ENCODE data around the gene RERE. TPM values are rescaled to one million over a fixed set of nuclear protein-coding genes. Genes with fewer than 3 reads are reported as not detected.

Gene RERE
- total RNA-seq, 1 donor from 2014 or later = 64.6 TPM

DNA sequence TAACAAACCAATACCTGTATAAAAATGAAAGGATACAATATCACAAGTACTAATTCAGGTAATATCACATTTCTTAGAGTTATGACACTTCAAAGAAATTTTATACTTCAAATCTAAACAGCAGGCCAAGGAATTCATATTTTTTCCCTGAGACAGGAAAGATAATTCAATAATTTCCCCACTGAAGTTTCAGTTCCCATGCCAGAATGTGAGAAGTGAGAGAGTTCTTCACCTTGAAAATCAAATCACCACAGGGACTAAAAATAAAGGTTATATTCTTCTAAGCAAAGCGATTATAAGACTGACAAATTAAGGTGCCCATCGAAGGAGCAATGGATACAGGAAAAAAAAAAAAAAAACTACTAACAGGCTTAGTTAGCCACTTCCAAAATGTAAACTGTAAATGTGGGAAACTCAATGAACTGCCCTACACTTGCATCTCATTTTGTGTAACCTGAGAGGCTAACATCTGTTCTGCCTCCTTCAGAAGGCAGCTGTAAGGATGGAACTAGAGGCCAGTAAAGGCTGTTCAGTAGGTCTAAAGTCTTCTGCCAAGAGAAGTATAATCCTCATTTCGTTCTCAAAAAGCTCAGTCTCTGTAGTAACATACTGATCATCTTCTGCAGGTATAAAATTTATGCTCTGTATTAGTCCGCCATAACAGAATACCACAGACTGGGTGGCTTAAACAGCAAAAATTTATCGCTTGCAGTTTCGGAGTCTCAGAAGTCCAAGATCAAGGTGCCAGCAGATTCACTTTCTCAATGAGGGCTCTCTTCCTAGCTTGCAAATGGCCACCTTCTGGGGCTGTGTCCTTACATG is 127.8 kb downstream of the RERE start:
- H3K36me3 ChIP-seq = no peaks in the 10 kb centered on the region
- H3K4me3 ChIP-seq = no peak overlapping the region
- no peaks in the 10 kb centered on the region for H3K4me1 ChIP-seq
- intact Hi-C loops (cut with DNase I) = no loop called here
- TF ChIP-seq, protein P1, sequence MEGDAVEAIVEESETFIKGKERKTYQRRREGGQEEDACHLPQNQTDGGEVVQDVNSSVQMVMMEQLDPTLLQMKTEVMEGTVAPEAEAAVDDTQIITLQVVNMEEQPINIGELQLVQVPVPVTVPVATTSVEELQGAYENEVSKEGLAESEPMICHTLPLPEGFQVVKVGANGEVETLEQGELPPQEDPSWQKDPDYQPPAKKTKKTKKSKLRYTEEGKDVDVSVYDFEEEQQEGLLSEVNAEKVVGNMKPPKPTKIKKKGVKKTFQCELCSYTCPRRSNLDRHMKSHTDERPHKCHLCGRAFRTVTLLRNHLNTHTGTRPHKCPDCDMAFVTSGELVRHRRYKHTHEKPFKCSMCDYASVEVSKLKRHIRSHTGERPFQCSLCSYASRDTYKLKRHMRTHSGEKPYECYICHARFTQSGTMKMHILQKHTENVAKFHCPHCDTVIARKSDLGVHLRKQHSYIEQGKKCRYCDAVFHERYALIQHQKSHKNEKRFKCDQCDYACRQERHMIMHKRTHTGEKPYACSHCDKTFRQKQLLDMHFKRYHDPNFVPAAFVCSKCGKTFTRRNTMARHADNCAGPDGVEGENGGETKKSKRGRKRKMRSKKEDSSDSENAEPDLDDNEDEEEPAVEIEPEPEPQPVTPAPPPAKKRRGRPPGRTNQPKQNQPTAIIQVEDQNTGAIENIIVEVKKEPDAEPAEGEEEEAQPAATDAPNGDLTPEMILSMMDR (IDR thresholded peaks at IDR 0.05) = no peak
- DNase-seq (ENCODE audit: low spot score in 2 of 2) = no peak
- no peaks in the 10 kb centered on the region for H3K9me3 ChIP-seq
- no peaks in the 10 kb centered on the region for H3K27me3 ChIP-seq
- H3K27ac ChIP-seq = no peak overlapping the region

DNA sequence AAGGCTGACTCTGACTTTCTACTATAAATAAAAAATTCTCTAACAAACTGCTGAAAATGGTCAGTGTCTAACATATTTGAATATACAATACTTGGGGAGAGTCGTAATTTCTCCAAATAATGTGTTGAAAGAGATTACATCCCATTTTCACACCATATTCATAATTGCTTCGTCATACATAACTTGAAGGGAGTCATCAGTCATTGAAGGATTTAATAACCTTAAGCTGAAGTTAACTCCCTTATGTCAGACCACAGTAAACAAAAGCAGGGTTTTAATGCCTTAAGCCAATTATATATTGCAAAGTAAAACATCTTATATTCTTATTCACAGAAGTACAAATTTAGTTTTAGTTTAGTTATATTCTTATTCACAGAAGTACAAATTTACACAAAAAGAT is 129.9 kb downstream of the RERE start:
- TF ChIP-seq, protein P1 (IDR thresholded peaks at IDR 0.05) = no peak
- H3K4me1 ChIP-seq = no peaks in the 10 kb centered on the region
- DNase-seq (ENCODE audit: low spot score in 2 of 2) = no peak
- no peak overlapping the region for H3K27ac ChIP-seq
- no peaks in the 10 kb centered on the region for H3K36me3 ChIP-seq
- intact Hi-C loops (cut with DNase I) = no loop called here
- no peaks in the 10 kb centered on the region for H3K27me3 ChIP-seq
- no peaks in the 10 kb centered on the region for H3K9me3 ChIP-seq
- no peak overlapping the region for H3K4me3 ChIP-seq

- H3K27me3 ChIP-seq = no peaks in the 10 kb centered on the region
- H3K4me1 ChIP-seq = no peaks in the 10 kb centered on the region
- no peak overlapping the region for H3K4me3 ChIP-seq
- intact Hi-C loops (cut with DNase I) = no loop called here
- DNase-seq (ENCODE audit: low spot score in 2 of 2) = no peak
- no peak overlapping the region for H3K27ac ChIP-seq
- no peaks in the 10 kb centered on the region for H3K36me3 ChIP-seq
- TF ChIP-seq, protein P1 (IDR thresholded peaks at IDR 0.05) = no peak
- H3K9me3 ChIP-seq = no peaks in the 10 kb centered on the region
These were observed 130.4 kb downstream of the RERE start for GRCh38 chr1:8687039-8687438.

DNA sequence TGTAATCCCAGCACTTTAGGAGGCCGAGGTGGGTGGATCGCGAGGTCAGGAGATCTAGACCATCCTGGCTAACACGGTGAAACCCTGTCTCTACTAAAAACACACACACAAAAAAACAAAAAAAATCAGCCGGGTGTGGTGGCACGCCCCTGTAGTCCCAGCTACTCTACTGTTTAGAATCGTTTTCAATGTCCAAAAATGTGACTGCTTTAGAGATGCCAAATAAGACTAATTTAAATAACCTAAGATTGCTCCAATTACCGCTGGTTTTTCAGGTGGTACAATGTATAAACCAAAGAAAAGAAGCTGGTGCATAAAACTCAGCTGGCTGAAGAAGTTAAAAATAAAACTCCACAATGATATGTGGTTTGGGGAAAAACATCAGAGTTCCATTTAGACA is 132.0 kb downstream of the RERE start:
- TF ChIP-seq, protein P1 (IDR thresholded peaks at IDR 0.05) = no peak
- Histone ChIP-seq H3K27ac (no peak overlapping the region), H3K4me1 (no peaks in the 10 kb centered on the region), H3K27me3 (no peaks in the 10 kb centered on the region), H3K4me3 (no peak overlapping the region), H3K9me3 (no peaks in the 10 kb centered on the region), H3K36me3 (no peaks in the 10 kb centered on the region)
- intact Hi-C loops (cut with DNase I) = no loop called here
- no peak for DNase-seq (ENCODE audit: low spot score in 2 of 2)

GRCh38 chr1:8684590-8684989 is 132.8 kb downstream of the RERE start:
- Histone ChIP-seq H3K36me3 (no peaks in the 10 kb centered on the region), H3K9me3 (no peaks in the 10 kb centered on the region), H3K4me1 (no peaks in the 10 kb centered on the region), H3K27ac (no peak overlapping the region), H3K4me3 (no peak overlapping the region), H3K27me3 (no peaks in the 10 kb centered on the region)
- intact Hi-C loops (cut with DNase I) = no loop called here
- TF ChIP-seq, protein P1 (IDR thresholded peaks at IDR 0.05) = no peak
- DNase-seq (ENCODE audit: low spot score in 2 of 2) = no peak
